HepG2 (cell line): Measurements from ENCODE around the gene CCDC201. TPM values are rescaled to one million over a fixed set of nuclear protein-coding genes. Genes with fewer than 3 reads are reported as not detected.

ENCODE experiments used
- E2F2 ChIP-seq: sonication (generic); formaldehyde crosslinking; IDR thresholded peaks from 2 replicates; pipeline ENCODE4 v1.4.0; 2020; ENCODE audit warnings: missing genetic modification reagents, borderline replicate concordance
- EP300 ChIP-seq, 3 experiments: sonication (generic) in 1 of 3; formaldehyde crosslinking in 1 of 3; IDR thresholded peaks; 2 replicates each; pipeline versions ENCODE4 v1.5.1 to v1.6.1; 2011 to 2020; ENCODE audit warnings: low read depth in 2 of 3, low read length in 2 of 3, borderline replicate concordance in 1 of 3, improper control_type of control experiment in 1 of 3, mild to moderate bottlenecking in 1 of 3, missing genetic modification reagents in 1 of 3, moderate library complexity in 1 of 3
- ERF ChIP-seq: IDR thresholded peaks from 2 replicates; pipeline ENCODE4 v1.6.1; 2018; ENCODE audit warnings: missing biosample characterization, missing genetic modification reagents
- FOSL1 ChIP-seq: sonication (generic); formaldehyde crosslinking; IDR thresholded peaks from 2 replicates; pipeline ENCODE4 v1.9.0; 2021; ENCODE audit warnings: missing genetic modification reagents, borderline replicate concordance
- GATAD2A ChIP-seq: IDR thresholded peaks from 2 replicates; pipeline ENCODE4 v1.6.1; 2016
- HCFC1 ChIP-seq: fragments of 150-350 bp; IDR thresholded peaks from 2 replicates; pipeline ENCODE4 v1.6.1; 2014; ENCODE audit warnings: low read depth, low read length
- KLF13 ChIP-seq: sonication (generic); formaldehyde crosslinking; IDR thresholded peaks from 2 replicates; pipeline ENCODE4 v1.4.0; 2020; ENCODE audit warnings: mild to moderate bottlenecking, missing genetic modification reagents
- MIER3 ChIP-seq: IDR thresholded peaks from 2 replicates; pipeline ENCODE4 v1.6.1; 2016; ENCODE audit warnings: missing compliant biosample characterization, borderline replicate concordance
- POLR2AphosphoS2 ChIP-seq: IDR thresholded peaks from 2 replicates; pipeline ENCODE4 v1.6.1; 2011; ENCODE audit warnings: low read depth, low read length, improper control_type of control experiment
- SAFB2 ChIP-seq: sonication (generic); formaldehyde crosslinking; IDR thresholded peaks from 2 replicates; pipeline ENCODE4 v1.5.1; 2020; ENCODE audit warnings: missing genetic modification reagents, low read depth, mild to moderate bottlenecking, borderline replicate concordance
- TMF1 ChIP-seq: sonication (generic); formaldehyde crosslinking; IDR thresholded peaks from 2 replicates; pipeline ENCODE4 v1.8.1; 2022; ENCODE audit warnings: low read depth, missing genetic modification reagents
- ZBTB44 ChIP-seq: sonication (generic); formaldehyde crosslinking; IDR thresholded peaks from 2 replicates; pipeline ENCODE4 v1.4.0; 2020; ENCODE audit warnings: missing genetic modification reagents
- ZNF10 ChIP-seq: sonication (generic); formaldehyde crosslinking; IDR thresholded peaks from 2 replicates; pipeline ENCODE4 v1.4.0; 2020; ENCODE audit warnings: mild to moderate bottlenecking, low read depth, missing genetic modification reagents, borderline replicate concordance
- ZNF34 ChIP-seq: sonication (generic); formaldehyde crosslinking; IDR thresholded peaks from 2 replicates; pipeline ENCODE4 v1.4.0; 2020; ENCODE audit warnings: mild to moderate bottlenecking, missing genetic modification reagents, borderline replicate concordance
- ZNF343 ChIP-seq: sonication (generic); formaldehyde crosslinking; IDR thresholded peaks from 2 replicates; pipeline ENCODE4 v1.4.0; 2020; ENCODE audit warnings: mild to moderate bottlenecking, missing genetic modification reagents
- ZNF605 ChIP-seq: sonication (generic); formaldehyde crosslinking; IDR thresholded peaks from 2 replicates; pipeline ENCODE4 v1.8.0; 2022; ENCODE audit warnings: mild to moderate bottlenecking, missing genetic modification reagents
- ZNF83 ChIP-seq: sonication (generic); formaldehyde crosslinking; IDR thresholded peaks from 2 replicates; pipeline ENCODE4 v1.4.0; 2020; ENCODE audit warnings: missing genetic modification reagents, mild to moderate bottlenecking, borderline replicate concordance
- ZSCAN30 ChIP-seq: sonication (generic); formaldehyde crosslinking; IDR thresholded peaks from 2 replicates; pipeline ENCODE4 v1.5.0; 2020; ENCODE audit warnings: mild to moderate bottlenecking, missing genetic modification reagents
- polyA plus RNA-seq, 8 experiments: library from polyadenylated mRNA; depleted of rRNA in 3 of 8; stranded (reverse) in 7 of 8; unstranded in 1 of 8; fragments of >200 nt; fragmentation: Illumina TruSeq in 4 of 8; extraction: Trizol in 4 of 8; gene quantifications; 2 replicates each; pipeline versions ENCODE4 v1.2.1 to v1.2.3, GENCODE V29; 2011 to 2016; ENCODE audit warnings: low read depth in 4 of 8, missing spikeins in 1 of 8, mixed read lengths in 1 of 8; ENCODE audit not compliant: insufficient read depth in 1 of 8
- total RNA-seq, 5 experiments: library from RNA; depleted of rRNA; stranded (reverse); fragments of >200 nt; fragmentation: Illumina TruSeq; extraction: Trizol; gene quantifications; 2 replicates each; pipeline ENCODE4 v1.2.3, GENCODE V29; 2016; ENCODE audit warnings: low read depth in 1 of 5
- TF ChIP-seq, protein P1 (sequence below): sonication (generic); formaldehyde crosslinking; IDR thresholded peaks from 2 replicates; pipeline ENCODE4 v1.5.0; 2020; ENCODE audit warnings: missing genetic modification reagents
- TF ChIP-seq, protein P2 (sequence below): sonication (generic); formaldehyde crosslinking; IDR thresholded peaks from 2 replicates; pipeline ENCODE4 v1.4.0; 2020; ENCODE audit warnings: missing genetic modification reagents
- TF ChIP-seq, protein P3 (sequence below): sonication (generic); formaldehyde crosslinking; conservative IDR thresholded peaks from 2 replicates; pipeline ENCODE4 v1.8.0; 2022; ENCODE audit warnings: missing genetic modification reagents

The CCDC201 gene
- total and polyA plus RNA-seq, 2 of the 13 experiments (the other 11 are each of a cell fraction or from before 2014, with no cell fraction given) = 0.92 TPM; not detected in 1

DNA sequence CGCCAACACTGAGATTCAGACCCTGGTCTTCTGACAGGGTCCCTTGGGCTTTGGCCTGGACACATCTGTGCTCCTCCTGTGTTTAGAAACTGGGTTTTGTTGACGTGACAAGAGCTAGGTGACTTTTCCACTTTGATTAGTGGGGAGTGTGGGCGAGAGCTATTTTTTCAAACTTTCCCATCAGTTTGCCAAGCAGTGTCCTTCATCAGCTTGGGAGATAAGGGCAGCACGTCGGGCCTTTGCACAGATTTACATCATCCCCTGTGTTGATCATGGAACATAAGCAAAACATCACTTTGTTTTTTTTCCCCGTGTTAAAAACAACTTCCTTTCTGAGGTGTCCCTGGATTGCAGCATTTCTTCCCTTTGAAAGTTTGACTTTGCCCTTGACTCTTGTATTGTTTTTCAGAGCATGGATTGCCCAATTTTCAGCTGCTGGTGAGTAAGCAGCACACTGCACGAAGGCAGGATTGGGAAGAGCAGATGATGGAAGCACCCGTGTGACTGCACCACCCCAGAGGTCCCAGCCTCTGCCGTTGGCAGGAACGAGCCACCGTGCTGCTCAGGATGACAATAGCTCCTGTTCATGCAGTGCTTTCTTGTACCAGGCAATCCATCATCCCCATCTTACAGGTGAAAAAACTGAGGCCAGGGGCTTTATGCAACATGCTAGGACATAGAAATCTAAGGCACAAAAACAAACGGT lies 9.0 kb upstream of the CCDC201 start (continued):
- TF ChIP-seq ZNF83 (CRISPR knock-in tag) (no peak), HCFC1 (no peak), GATAD2A (CRISPR knock-in tag) (peak; percentile 95), ZBTB44 (CRISPR knock-in tag) (no peak), MIER3 (CRISPR knock-in tag) (peak; percentile 98), ZNF34 (CRISPR knock-in tag) (0 out of 2 replicates have a peak, but pooled peaks have one; percentile 68), KLF13 (no peak), TMF1 (CRISPR knock-in tag) (no peak; the same call in 1 of the 2 replicates), ZNF343 (peak; percentile 86), POLR2AphosphoS2 (no peak), ZSCAN30 (no peak; the same call in 1 of the 2 replicates), SAFB2 (CRISPR knock-in tag) (no peak), EP300 (IDR thresholded peaks at IDR 0.05; ENCODE audit: low read depth in 2 of 2, low read length in 2 of 2) (peak; percentile 88 to 99; a peak in 3 of 4 replicates), EP300 (CRISPR knock-in tag; IDR thresholded peaks at IDR 0.05; ENCODE audit: borderline replicate concordance) (peak; percentile 99), ZNF605 (peak; percentile 91), ERF (CRISPR knock-in tag) (peak; percentile 90), FOSL1 (CRISPR knock-in tag) (peak; percentile 88), E2F2 (CRISPR knock-in tag) (no peak), ZNF10 (CRISPR knock-in tag) (no peak)
- TF ChIP-seq, protein P1, sequence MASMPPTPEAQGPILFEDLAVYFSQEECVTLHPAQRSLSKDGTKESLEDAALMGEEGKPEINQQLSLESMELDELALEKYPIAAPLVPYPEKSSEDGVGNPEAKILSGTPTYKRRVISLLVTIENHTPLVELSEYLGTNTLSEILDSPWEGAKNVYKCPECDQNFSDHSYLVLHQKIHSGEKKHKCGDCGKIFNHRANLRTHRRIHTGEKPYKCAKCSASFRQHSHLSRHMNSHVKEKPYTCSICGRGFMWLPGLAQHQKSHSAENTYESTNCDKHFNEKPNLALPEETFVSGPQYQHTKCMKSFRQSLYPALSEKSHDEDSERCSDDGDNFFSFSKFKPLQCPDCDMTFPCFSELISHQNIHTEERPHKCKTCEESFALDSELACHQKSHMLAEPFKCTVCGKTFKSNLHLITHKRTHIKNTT (CRISPR knock-in tag) = no peak
- TF ChIP-seq, protein P2, sequence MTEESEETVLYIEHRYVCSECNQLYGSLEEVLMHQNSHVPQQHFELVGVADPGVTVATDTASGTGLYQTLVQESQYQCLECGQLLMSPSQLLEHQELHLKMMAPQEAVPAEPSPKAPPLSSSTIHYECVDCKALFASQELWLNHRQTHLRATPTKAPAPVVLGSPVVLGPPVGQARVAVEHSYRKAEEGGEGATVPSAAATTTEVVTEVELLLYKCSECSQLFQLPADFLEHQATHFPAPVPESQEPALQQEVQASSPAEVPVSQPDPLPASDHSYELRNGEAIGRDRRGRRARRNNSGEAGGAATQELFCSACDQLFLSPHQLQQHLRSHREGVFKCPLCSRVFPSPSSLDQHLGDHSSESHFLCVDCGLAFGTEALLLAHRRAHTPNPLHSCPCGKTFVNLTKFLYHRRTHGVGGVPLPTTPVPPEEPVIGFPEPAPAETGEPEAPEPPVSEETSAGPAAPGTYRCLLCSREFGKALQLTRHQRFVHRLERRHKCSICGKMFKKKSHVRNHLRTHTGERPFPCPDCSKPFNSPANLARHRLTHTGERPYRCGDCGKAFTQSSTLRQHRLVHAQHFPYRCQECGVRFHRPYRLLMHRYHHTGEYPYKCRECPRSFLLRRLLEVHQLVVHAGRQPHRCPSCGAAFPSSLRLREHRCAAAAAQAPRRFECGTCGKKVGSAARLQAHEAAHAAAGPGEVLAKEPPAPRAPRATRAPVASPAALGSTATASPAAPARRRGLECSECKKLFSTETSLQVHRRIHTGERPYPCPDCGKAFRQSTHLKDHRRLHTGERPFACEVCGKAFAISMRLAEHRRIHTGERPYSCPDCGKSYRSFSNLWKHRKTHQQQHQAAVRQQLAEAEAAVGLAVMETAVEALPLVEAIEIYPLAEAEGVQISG (CRISPR knock-in tag) = peak; percentile 83
- TF ChIP-seq, protein P3, sequence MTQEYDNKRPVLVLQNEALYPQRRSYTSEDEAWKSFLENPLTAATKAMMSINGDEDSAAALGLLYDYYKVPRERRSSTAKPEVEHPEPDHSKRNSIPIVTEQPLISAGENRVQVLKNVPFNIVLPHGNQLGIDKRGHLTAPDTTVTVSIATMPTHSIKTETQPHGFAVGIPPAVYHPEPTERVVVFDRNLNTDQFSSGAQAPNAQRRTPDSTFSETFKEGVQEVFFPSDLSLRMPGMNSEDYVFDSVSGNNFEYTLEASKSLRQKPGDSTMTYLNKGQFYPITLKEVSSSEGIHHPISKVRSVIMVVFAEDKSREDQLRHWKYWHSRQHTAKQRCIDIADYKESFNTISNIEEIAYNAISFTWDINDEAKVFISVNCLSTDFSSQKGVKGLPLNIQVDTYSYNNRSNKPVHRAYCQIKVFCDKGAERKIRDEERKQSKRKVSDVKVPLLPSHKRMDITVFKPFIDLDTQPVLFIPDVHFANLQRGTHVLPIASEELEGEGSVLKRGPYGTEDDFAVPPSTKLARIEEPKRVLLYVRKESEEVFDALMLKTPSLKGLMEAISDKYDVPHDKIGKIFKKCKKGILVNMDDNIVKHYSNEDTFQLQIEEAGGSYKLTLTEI (CRISPR knock-in tag) = no peak
